Measurements from ENCODE around the gene ANKUB1. TPM values are rescaled to one million over a fixed set of nuclear protein-coding genes. Genes with fewer than 3 reads are reported as not detected.

Gene ANKUB1
- total and polyA plus RNA-seq, 12 donors: not detected

DNA sequence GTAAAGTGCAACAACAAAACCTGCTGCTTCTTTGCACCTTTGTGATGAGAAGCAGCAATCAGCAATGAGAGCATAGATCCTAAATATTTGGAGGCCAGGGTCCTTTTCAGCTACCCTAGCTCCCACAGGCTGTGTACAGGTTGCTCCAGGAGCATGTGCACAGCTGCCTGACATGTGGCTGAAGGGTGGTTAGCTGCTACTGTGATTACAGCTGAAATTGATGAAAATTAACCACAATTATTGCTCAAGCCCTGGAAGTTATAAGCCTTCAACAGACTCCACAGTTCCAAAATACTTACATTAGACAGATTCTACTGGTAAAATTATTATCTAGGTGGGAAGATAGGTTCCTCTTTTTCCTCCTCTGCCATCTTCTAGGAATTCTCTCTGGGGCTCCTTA lies 68.6 kb downstream of the ANKUB1 start:
- no peaks in the 10 kb centered on the region for H3K27me3 ChIP-seq
- peaks cover 0 to 8% (median 0%) of the 10 kb centered on the region in 3 donors for H3K9me3 ChIP-seq (replicated peaks in 1 of 3)
- TF ChIP-seq, protein P1, sequence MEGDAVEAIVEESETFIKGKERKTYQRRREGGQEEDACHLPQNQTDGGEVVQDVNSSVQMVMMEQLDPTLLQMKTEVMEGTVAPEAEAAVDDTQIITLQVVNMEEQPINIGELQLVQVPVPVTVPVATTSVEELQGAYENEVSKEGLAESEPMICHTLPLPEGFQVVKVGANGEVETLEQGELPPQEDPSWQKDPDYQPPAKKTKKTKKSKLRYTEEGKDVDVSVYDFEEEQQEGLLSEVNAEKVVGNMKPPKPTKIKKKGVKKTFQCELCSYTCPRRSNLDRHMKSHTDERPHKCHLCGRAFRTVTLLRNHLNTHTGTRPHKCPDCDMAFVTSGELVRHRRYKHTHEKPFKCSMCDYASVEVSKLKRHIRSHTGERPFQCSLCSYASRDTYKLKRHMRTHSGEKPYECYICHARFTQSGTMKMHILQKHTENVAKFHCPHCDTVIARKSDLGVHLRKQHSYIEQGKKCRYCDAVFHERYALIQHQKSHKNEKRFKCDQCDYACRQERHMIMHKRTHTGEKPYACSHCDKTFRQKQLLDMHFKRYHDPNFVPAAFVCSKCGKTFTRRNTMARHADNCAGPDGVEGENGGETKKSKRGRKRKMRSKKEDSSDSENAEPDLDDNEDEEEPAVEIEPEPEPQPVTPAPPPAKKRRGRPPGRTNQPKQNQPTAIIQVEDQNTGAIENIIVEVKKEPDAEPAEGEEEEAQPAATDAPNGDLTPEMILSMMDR (IDR thresholded peaks at IDR 0.05): no peak
- TF ChIP-seq POLR2A (IDR thresholded peaks at IDR 0.05): no peak

DNA sequence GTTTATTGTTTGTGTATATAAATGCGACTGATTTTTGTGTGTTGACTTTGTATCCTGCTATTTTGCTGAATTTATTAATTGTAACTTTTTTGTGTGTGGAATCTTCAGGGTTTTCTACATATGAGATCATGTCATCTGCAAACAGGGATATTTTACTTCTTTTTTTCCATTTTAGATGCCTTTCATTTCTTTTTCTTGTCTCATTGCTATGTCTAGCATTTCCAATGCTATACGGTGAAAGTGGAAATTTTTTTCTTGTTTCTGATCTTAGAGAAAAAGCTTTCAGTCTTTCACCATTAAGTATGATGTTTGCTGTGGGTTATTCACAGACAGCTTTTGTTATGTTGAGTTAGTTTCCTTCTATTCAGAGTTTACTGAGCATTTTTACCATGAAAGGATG lies 71.4 kb downstream of the ANKUB1 start:
- Histone ChIP-seq H3K4me3 (no peak overlapping the region), H3K27ac (no peak overlapping the region), H3K4me1 (replicated peaks in 1 of 2) (peaks cover 0 to 3% of the 10 kb centered on the region in 2 donors), H3K9me3 (replicated peaks in 1 of 3) (peaks cover 0 to 8% (median 0%) of the 10 kb centered on the region in 3 donors), H3K27me3 (no peaks in the 10 kb centered on the region), H3K36me3 (replicated peaks in 1 of 2) (no peaks in the 10 kb centered on the region)
- TF ChIP-seq POLR2A (IDR thresholded peaks at IDR 0.05): no peak
- TF ChIP-seq, protein P1 (IDR thresholded peaks at IDR 0.05): no peak
- DNase-seq: no peak
- intact Hi-C loops (cut with DNase I): loop anchor here in 1 of 2 donors (5.0 kb wide), 1 partner anchor 194 kb away; no protein-coding TSS in a partner anchor
- 92 to 96% (median 93%) methylated on average over 2 of the region's 2 CpGs for WGBS, 4 donors

More for the DNA sequence above, 68.6 kb downstream of the ANKUB1 start:
- Histone ChIP-seq H3K4me3 (no peak overlapping the region), H3K4me1 (replicated peaks in 1 of 2) (no peaks in the 10 kb centered on the region), H3K36me3 (replicated peaks in 1 of 2) (no peaks in the 10 kb centered on the region), H3K27ac (no peak overlapping the region)
- intact Hi-C loops (cut with DNase I): loop anchor here in 1 of 2 donors (5.0 kb wide), 1 partner anchor 196 kb away; no protein-coding TSS in a partner anchor
- no peak for DNase-seq

DNA sequence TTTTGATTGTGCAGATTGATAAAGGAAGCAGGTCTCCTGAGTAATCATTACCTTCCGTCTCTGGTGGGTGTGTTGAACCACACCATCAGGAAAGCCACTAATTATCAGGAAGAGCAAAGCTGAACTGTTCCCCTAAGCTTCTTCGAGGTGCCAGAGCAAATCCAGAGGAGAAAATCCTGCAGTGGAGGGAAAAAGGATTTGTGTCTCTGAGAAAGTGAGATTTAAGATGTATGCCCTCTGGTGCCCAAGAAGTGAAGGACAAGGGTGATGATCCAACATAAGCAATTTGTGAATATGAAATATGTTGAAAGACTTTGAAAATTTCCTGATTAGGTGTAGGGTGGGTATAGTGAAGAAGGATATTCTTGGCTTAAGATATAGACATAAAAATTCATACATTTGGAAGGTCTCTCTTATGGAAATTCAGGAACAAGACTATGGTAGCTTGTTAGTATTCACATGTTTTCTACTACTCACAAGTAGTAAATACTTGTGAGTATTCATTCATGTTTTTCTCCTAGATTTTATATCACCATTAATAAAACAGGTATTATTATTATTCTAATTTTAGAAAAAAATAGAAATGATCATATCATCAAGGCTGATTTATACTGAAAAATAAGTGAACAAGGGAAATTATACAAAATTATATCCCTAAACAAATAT lies 74.8 kb downstream of the ANKUB1 start:
- H3K27me3 ChIP-seq: no peaks in the 10 kb centered on the region
- 2 to 9% (median 6%) methylated on average over 2 of the region's 2 CpGs for WGBS, 4 donors
- peaks cover 0 to 3% of the 10 kb centered on the region in 2 donors for H3K4me1 ChIP-seq (replicated peaks in 1 of 2)
- intact Hi-C loops (cut with DNase I): loop anchor here (2.0 to 10.0 kb wide), 3 partner anchors 53 to 205 kb away; no protein-coding TSS in a partner anchor
- DNase-seq: peak; percentile 45 to 86 (median 60)
- peak overlapping the region in 2 of 4 donors; percentile 6 to 42 for H3K4me3 ChIP-seq
- no peak overlapping the region for H3K27ac ChIP-seq
- peaks cover 0 to 8% (median 0%) of the 10 kb centered on the region in 3 donors for H3K9me3 ChIP-seq (replicated peaks in 1 of 3)
- TF ChIP-seq, protein P1 (IDR thresholded peaks at IDR 0.05): peak; percentile 50 to 92 (median 82)
- no peak for TF ChIP-seq POLR2A (IDR thresholded peaks at IDR 0.05)
- H3K36me3 ChIP-seq (replicated peaks in 1 of 2): no peaks in the 10 kb centered on the region

DNA sequence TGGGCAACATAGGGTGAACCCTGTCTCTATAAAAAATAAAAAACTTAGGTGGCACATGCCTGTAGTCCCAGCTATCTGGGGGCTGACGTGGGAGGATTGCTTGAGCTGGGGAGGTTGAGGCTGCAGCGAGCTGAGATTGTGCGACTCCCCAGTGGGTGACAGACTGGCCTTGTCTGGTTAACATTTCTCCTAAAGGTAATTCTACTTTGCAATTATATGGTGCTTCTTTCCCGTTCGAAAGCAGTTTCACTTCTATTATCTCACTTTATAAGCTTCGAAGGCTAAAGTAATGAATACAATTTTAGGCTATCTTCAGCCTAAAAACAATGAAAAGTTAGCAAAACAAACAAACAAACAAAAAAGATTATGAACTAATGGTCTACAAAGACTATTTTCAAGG lies 75.4 kb downstream of the ANKUB1 start:
- no peak overlapping the region for H3K27ac ChIP-seq
- WGBS, 4 donors: 36 to 46% (median 39%) methylated on average over 6 of the region's 6 CpGs
- no peaks in the 10 kb centered on the region for H3K36me3 ChIP-seq (replicated peaks in 1 of 2)
- H3K4me3 ChIP-seq: peak overlapping the region in 2 of 4 donors; percentile 6 to 42
- no peaks in the 10 kb centered on the region for H3K27me3 ChIP-seq
- intact Hi-C loops (cut with DNase I): loop anchor here (2.0 to 10.0 kb wide), 3 partner anchors 52 to 205 kb away; no protein-coding TSS in a partner anchor
- peaks cover 0 to 3% of the 10 kb centered on the region in 2 donors for H3K4me1 ChIP-seq (replicated peaks in 1 of 2)
- no peak for TF ChIP-seq POLR2A (IDR thresholded peaks at IDR 0.05)
- TF ChIP-seq, protein P1 (IDR thresholded peaks at IDR 0.05): no peak
- peaks cover 0 to 8% (median 0%) of the 10 kb centered on the region in 3 donors for H3K9me3 ChIP-seq (replicated peaks in 1 of 3)
- no peak for DNase-seq
